ENCODE results near the gene WDR77. TPM values are rescaled to one million over a fixed set of nuclear protein-coding genes. Genes with fewer than 3 reads are reported as not detected.

WDR77 gene
- total and polyA plus RNA-seq, 2 of the 13 experiments (the other 11 are each of a cell fraction or from before 2014, with no cell fraction given): 90.6 to 108 TPM

GRCh38 chr1:111471012-111471411, 22.0 kb upstream of the WDR77 start:
- Histone ChIP-seq H3K4me3 (replicated peaks in 1 of 3; ENCODE audit: insufficient read depth in 1 of 3, low read depth in 2 of 3, low read length in 3 of 3) (no peak overlapping the region), H2AFZ (ENCODE audit: low read length) (no peak overlapping the region), H3K4me2 (ENCODE audit: low read depth, low read length) (no peak overlapping the region), H3K9ac (ENCODE audit: insufficient read depth, low read depth, low read length) (no peak overlapping the region), H3K27me3 (ENCODE audit: control insufficient read depth in 1 of 2, insufficient read depth in 2 of 2, low read length in 2 of 2) (no peaks in the 10 kb centered on the region), H3K36me3 (replicated peaks in 1 of 2; ENCODE audit: control insufficient read depth in 1 of 2, insufficient read depth in 2 of 2, low read length in 2 of 2) (peaks cover 0 to 1% of the 10 kb centered on the region in 2 experiments; a peak in 1 of 5 replicates), H3K27ac (ENCODE audit: extremely low read length, insufficient read depth, low read length) (no peak overlapping the region), H3K4me1 (ENCODE audit: insufficient read depth, low read length) (peaks cover 16% of the 10 kb centered on the region), H3K9me3 (ENCODE audit: low read length) (no peaks in the 10 kb centered on the region), H4K20me1 (ENCODE audit: insufficient read depth, low read length) (no peaks in the 10 kb centered on the region), H3K79me2 (ENCODE audit: insufficient read depth, low read length) (no peaks in the 10 kb centered on the region)
- no peak for FAIRE-seq
- no peak for ATAC-seq
- no TSS peak for BruUV-seq (replicated peaks)
- WGBS (ENCODE audit: low lambda C conversion rate): 93% methylated on average over 3 of the region's 3 CpGs
- POLR2A ChIA-PET: no interaction called here
- in situ Hi-C loops (cut with HindIII; ENCODE audit: extremely low pct_ligation_motif_present, low pct_unique_long_range_greater_than_20kb): no loop called here
- TF ChIP-seq PCBP1 (IDR thresholded peaks at IDR 0.05; ENCODE audit: borderline replicate concordance, low read depth, low read length): no peak
- TF ChIP-seq KAT2B (IDR thresholded peaks at IDR 0.05; ENCODE audit: borderline replicate concordance, low read depth, low read length): no peak
- TF ChIP-seq ZNF773 (CRISPR knock-in tag; IDR thresholded peaks at IDR 0.05; ENCODE audit: borderline replicate concordance): no peak
- no peak for TF ChIP-seq ZKSCAN1 (IDR thresholded peaks at IDR 0.05; ENCODE audit: low read length)
- TF ChIP-seq SRSF9 (IDR thresholded peaks at IDR 0.05; ENCODE audit: borderline replicate concordance, insufficient read depth, low read depth, low read length, poor library complexity, severe bottlenecking): no peak
- DNase-seq (ENCODE audit: low spot score): no peak
- CTCF ChIA-PET (ENCODE audit: low intra/inter-chr PET ratio, low total read pairs): no interaction called here
- intact Hi-C loops (cut with micrococcal nuclease; ENCODE audit: unreplicated experiment): no loop called here

- 97% methylated on average over 5 of the region's 5 CpGs for WGBS (ENCODE audit: low lambda C conversion rate)
- H3K36me3 ChIP-seq (replicated peaks in 1 of 2; ENCODE audit: control insufficient read depth in 1 of 2, insufficient read depth in 2 of 2, low read length in 2 of 2): peaks cover 0 to 1% of the 10 kb centered on the region in 2 experiments; a peak in 1 of 5 replicates
- H3K4me3 ChIP-seq (replicated peaks in 1 of 3; ENCODE audit: insufficient read depth in 1 of 3, low read depth in 2 of 3, low read length in 3 of 3): no peak overlapping the region
- DNase-seq (ENCODE audit: low spot score): no peak
- in situ Hi-C loops (cut with HindIII; ENCODE audit: extremely low pct_ligation_motif_present, low pct_unique_long_range_greater_than_20kb) (no loop called here), intact Hi-C loops (cut with micrococcal nuclease; ENCODE audit: unreplicated experiment) (no loop called here)
- CTCF ChIA-PET (ENCODE audit: low intra/inter-chr PET ratio, low total read pairs): no interaction called here
- no peak overlapping the region for H2AFZ ChIP-seq (ENCODE audit: low read length)
- no peak for ATAC-seq
- H3K27me3 ChIP-seq (ENCODE audit: control insufficient read depth in 1 of 2, insufficient read depth in 2 of 2, low read length in 2 of 2): no peaks in the 10 kb centered on the region
- H4K20me1 ChIP-seq (ENCODE audit: insufficient read depth, low read length): no peaks in the 10 kb centered on the region
- H3K4me1 ChIP-seq (ENCODE audit: insufficient read depth, low read length): peaks cover 13% of the 10 kb centered on the region; the same call in 1 of the 2 replicates
- FAIRE-seq: no peak
- H3K9me3 ChIP-seq (ENCODE audit: low read length): no peaks in the 10 kb centered on the region
- POLR2A ChIA-PET: no interaction called here
- H3K4me2 ChIP-seq (ENCODE audit: low read depth, low read length): no peak overlapping the region
- no peak overlapping the region for H3K27ac ChIP-seq (ENCODE audit: extremely low read length, insufficient read depth, low read length)
- BruUV-seq (replicated peaks): no TSS peak
- no peak for TF ChIP-seq ZNF777 (CRISPR knock-in tag; IDR thresholded peaks at IDR 0.05)
- no peak overlapping the region for H3K9ac ChIP-seq (ENCODE audit: insufficient read depth, low read depth, low read length)
- no peaks in the 10 kb centered on the region for H3K79me2 ChIP-seq (ENCODE audit: insufficient read depth, low read length)
Measured at GRCh38 chr1:111470596-111470995, 21.5 kb upstream of the WDR77 start.

Measured in HepG2 (cell line).